Measurements from ENCODE around the gene MTUS2. TPM values are rescaled to one million over a fixed set of nuclear protein-coding genes. Genes with fewer than 3 reads are reported as not detected.

Gene MTUS2
- total and polyA plus RNA-seq, 9 of the 15 experiments (the other 6 are each of a cell fraction or from before 2014, with no cell fraction given) = 0.01 to 0.28 (median 0.06) TPM; not detected in 1

- POLR2A ChIA-PET = no interaction called here
- DNase-seq (ENCODE audit: extremely low read depth in 1 of 4, low spot score in 3 of 4) (no peak), ATAC-seq (no peak), FAIRE-seq (no peak)
- Histone ChIP-seq H2AFZ (ENCODE audit: low read depth, low read length) (no peak overlapping the region), H3K27me3 (ENCODE audit: control insufficient read depth in 2 of 2, insufficient read depth in 2 of 2, low read length in 2 of 2) (peaks cover 0 to 5% of the 10 kb centered on the region in 2 experiments; a peak in 1 of 5 replicates), H3K4me3 (no peak overlapping the region), H3K9me3 (replicated peaks; ENCODE audit: control insufficient read depth, insufficient read depth, low read depth, low read length) (no peaks in the 10 kb centered on the region), H3K9ac (ENCODE audit: insufficient read depth in 1 of 2, low read depth in 2 of 2, low read length in 2 of 2) (no peak overlapping the region), H3K9me1 (ENCODE audit: control insufficient read depth, insufficient read depth, low read length) (no peaks in the 10 kb centered on the region), H3K4me1 (replicated peaks in 1 of 2; ENCODE audit: control insufficient read depth in 2 of 2, insufficient read depth in 2 of 2, low read length in 2 of 2) (no peaks in the 10 kb centered on the region), H3K36me3 (ENCODE audit: control insufficient read depth, insufficient read depth, low read length) (no peaks in the 10 kb centered on the region), H3K79me2 (ENCODE audit: control insufficient read depth, insufficient read depth, low read length) (no peaks in the 10 kb centered on the region), H4K20me1 (replicated peaks; ENCODE audit: control insufficient read depth, insufficient read depth, low read length) (no peaks in the 10 kb centered on the region), H3K4me2 (ENCODE audit: insufficient read depth, low read length) (no peak overlapping the region), H3K27ac (ENCODE audit: extremely low read depth, low read depth, low read length) (no peak overlapping the region)
- no TSS peak for BruUV-seq (replicated peaks)
- intact Hi-C loops (cut with micrococcal nuclease) (no loop called here), in situ Hi-C loops (cut with MboI) (no loop called here)
- WGBS (ENCODE audit: insufficient coverage, low coverage, missing lambda C conversion rate) = 0% methylated on average over 12 of the region's 15 CpGs
- CTCF ChIA-PET (ENCODE audit: low intra/inter-chr PET ratio) = no interaction called here
- TF ChIP-seq E2F1 (CRISPR knock-in tag; IDR thresholded peaks at IDR 0.05) = no peak
- no peak for TF ChIP-seq ZBTB5 (IDR thresholded peaks at IDR 0.05)
- TF ChIP-seq BACH1 (tag; IDR thresholded peaks at IDR 0.05) = no peak
- TF ChIP-seq MEIS2 (IDR thresholded peaks at IDR 0.05; ENCODE audit: partially characterized antibody) = no peak
- TF ChIP-seq ZNF12 (CRISPR knock-in tag; IDR thresholded peaks at IDR 0.05) = no peak
- no peak for TF ChIP-seq SRSF3 (IDR thresholded peaks at IDR 0.05; ENCODE audit: insufficient read depth, low read length)
- TF ChIP-seq ZNF589 (CRISPR knock-in tag; IDR thresholded peaks at IDR 0.05; ENCODE audit: low read depth) = no peak
- no peak for TF ChIP-seq SFPQ (IDR thresholded peaks at IDR 0.05; ENCODE audit: low read depth, low read length)
- TF ChIP-seq ZNF740 (CRISPR knock-in tag; IDR thresholded peaks at IDR 0.05) = no peak
- TF ChIP-seq ZNF740 (tag; IDR thresholded peaks at IDR 0.05) = no peak
- no peak for TF ChIP-seq USF2 (CRISPR knock-in tag; IDR thresholded peaks at IDR 0.05)
- no peak for TF ChIP-seq ATF7 (IDR thresholded peaks at IDR 0.05)
- no peak for TF ChIP-seq POLR3A (IDR thresholded peaks at IDR 0.05; ENCODE audit: borderline replicate concordance, extremely low read depth, insufficient read depth, insufficient read length)
- TF ChIP-seq CBX8 (IDR thresholded peaks at IDR 0.05; ENCODE audit: borderline replicate concordance, extremely low read depth, low read depth, low read length, poor library complexity, severe bottlenecking) = no peak
Measured at GRCh38 chr13:29270271-29270985, 450.3 kb downstream of the MTUS2 start.

Measured in K562 (cell line).